ENCODE data around the gene RAB31.

The RAB31 gene

DNA sequence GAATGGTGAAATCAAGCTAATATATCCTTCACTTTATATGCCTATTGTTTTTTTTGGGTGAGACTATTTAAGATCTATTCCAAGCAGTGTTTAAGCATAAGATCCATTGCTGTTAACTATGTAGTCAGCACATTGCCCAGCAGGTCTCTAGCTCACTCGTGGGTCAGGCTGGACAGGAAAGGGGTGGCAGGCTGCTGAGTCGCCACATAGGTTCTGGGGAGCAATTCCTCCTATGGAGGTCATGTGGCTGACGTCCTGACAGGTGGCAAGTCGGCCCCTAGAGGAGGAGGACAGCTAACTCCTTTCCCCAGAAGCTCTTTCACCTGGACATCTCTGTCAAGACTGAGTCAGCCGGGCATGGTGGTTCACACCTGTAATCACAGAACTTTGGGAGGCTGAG lies 13.9 kb upstream of the RAB31 start:
- no peak for DNase-seq

DNA sequence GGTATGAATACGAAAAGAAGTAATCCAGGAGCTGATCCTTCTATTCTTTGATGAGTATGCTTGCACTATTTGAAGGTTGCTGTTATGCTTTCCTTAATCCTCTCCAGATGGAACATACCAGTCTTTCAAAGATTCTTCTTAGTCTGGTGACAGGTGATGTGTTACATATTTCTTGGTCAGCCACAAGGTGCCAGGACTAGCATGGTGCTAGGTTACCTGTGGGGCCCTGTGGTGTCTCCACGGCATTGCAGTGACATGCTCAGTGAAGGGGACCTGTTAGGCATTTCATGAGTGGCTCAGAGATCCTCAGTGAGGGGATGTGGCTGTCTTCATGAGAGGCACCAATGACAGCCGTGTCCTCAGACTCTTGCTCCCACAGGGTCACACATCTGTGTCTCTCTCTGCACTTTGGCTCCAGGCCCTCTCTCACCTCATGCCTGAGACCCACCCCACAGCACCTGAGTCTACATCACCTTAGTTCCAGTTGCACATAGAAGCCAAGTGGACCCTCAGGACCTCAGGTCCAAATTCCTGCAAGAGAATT lies 13.1 kb upstream of the RAB31 start:
- DNase-seq = no peak

DNA sequence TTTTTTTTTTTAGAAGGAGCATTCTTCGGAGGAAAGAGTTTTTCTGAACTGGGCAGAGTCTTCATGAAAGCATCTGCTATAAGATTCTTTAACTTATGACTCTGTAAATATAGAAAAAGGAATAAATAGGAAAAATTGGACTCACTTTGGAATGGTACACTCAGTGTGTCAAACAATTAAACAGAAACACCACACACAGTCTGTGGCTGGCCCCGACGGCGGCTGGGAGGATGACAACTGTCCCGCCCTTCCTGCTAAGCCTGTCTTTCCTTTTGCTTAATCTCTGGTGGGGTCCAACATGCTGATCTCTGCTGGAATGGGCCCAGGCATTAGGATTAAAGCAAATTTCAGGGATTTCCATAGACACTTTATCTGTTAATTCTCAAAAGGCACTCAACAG lies 12.5 kb upstream of the RAB31 start:
- DNase-seq = no peak

DNA sequence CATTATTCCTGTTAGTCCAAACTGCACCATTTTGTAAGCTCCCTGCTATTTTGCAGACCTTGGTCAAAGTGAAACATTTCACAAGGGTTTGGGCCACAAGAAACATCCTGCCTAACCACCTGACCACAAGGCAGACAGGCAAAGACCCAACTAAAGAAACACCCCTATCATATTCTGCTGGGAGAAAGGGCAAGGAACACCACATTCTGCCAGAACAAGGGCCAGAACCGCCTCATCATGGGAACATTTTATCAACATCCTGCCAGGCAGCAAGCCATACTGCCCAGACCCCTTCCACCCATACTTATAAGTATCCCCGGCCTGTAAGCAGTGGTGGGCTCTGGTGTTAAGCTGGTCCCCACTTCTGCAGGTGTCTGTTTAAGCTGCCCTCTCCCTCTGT lies 12.0 kb upstream of the RAB31 start:
- no peak for DNase-seq

DNA sequence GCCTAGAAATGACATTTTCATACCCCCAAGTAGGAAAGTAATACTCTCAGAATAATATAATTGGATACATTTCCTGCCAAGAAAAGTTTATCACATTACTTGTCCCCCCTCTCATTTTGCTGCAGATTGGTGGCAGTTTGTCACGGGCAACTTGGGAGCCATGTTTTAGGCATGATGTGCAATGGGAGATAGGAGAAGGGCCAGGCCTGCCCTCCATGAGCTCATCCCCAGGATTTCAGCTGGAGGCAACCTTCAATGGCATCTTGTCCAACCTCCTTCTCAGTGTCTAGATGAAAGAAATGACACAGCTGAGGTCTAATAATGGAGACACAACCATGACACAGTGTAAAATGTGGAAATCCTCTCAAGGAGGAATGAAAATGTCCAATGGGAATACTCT lies 11.4 kb upstream of the RAB31 start:
- no peak for DNase-seq

DNA sequence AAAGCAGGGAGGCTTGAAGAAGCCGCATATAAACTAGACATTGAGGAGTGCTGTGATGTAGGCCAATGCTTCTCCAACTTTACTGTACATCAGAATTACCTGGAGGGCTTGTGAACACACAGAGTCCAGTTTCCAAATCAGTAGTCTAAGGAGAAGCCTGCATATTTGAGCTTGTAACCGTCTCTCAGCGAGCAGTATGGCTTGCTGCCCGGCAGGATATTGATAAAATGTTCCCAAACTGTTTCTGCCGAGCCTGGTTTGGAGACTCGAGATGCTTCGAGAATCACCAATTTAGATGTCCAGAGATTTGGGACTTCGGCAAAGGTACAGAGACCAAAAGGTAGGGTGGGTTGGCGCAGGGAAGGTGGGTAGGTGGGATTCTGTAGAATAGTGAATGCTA lies 11.0 kb upstream of the RAB31 start:
- DNase-seq = no peak

DNA sequence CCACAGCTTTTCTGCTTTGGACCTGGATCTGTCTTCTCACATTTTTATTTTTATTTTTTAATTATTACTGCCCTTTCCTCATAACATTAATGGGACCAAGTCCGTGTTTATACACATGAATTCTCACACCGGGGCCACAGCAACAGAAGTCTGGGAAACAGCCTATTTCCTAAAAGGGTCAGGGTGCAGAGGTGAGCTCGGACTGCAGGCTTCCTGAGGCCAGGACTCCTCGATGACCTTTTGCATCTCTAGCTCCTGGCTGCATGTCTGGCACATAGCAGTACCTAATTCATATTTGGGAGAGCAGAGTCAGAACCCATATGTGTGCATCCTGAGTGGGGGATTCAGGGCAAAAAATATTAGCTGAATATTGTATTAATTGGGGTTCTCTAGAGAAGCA lies 9.6 kb upstream of the RAB31 start:
- DNase-seq = no peak

DNA sequence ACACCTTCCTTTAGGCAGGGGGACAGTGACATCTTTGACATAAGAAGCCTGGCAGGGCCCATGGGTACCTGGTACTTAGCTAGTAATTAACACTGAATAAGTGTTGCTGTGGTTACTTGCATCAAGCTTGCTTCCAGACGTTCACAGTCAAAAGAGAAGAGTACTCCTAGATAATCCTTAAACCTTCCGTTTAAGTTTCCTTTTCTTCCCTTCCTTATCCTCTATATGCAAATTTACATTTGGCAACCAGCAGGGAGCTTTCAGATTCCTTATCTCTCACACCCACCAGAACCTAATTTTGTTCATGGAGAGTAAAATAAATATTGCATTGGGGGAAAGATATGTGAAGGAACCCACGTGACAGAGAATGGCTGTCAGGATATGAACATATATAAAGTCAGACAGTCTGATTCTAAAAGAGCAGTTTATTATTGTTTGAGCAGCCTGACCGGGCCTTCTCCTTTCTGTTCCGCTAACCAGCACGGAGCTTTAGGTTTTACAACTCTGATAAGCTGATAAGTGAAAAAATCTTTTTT lies 7.8 kb upstream of the RAB31 start:
- no peak for DNase-seq

DNA sequence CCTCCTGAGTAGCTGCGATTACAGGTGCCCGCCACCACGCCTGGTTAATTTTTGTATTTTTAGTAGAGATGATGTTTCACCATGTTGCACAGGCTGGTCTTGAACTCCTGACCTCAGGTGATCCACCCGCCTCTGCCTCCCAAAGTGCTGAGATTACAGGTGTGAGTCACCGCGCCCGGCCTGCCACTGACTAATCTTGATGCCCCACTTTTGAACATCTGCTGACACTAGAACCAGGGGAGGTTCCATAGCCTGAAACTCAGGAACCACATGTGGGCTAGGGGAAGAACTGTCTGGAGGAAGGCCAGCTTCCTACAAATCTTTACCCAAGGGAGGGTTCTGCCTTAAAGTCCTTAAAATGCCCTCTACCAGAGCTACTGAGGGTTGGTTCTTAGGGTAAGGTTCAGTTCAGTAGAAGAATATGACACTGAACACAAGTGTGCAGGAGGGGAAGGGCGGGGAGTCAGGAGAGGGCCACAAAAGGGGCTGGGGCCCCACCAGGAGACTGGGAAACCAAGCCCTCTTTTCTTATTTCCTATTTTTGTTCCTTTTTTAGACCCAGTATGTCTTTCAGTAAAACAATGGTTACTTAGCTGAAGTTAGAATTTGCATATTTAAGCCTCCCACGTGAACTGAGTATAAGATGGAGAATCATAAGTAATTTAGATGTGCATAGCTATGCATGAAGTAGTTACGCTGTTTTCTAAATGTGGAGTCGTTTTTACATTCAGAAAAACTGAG lies 6.3 kb upstream of the RAB31 start:
- no peak for DNase-seq

DNA sequence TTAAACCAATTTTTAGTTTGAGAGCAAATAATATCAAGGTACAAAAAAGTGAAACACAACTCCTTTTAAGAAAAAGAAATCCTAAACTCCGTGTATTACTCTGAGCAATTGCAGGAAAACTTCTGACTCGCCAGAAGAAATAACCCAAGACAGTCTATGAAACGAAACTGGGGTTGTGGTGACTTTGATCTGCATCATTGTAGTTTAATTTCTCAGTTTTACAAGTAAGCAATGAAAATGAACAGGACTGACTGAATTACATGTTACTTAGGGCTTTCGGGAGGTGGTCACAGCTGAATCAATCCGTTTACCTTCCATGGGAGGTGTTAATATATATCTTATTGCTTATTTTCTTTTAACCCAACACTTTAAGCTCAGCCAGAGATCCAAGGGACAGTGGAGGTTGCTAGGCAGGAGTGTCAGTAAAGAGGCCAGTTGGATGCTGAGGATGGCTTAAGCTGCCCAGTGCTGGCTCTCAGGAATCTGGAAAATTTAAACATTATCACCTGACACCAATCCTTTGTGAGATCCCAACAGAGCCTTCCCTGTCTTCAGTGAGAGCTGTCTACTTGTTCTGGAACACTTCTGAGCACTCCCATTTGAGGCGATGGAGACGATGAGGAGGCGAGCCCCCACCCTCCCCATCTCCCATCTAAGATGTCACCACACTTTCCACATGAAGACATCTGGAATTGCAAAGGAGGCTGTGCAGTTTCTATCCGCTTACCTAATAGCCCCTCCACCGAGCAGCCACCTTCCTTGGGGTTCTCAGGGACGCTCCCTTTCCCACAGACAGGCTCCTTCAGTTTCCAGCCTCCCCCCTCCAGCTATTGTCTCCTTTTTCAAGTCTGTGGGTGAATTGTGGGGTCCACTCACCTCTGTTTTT lies 3.6 kb upstream of the RAB31 start:
- no peak for DNase-seq

DNA sequence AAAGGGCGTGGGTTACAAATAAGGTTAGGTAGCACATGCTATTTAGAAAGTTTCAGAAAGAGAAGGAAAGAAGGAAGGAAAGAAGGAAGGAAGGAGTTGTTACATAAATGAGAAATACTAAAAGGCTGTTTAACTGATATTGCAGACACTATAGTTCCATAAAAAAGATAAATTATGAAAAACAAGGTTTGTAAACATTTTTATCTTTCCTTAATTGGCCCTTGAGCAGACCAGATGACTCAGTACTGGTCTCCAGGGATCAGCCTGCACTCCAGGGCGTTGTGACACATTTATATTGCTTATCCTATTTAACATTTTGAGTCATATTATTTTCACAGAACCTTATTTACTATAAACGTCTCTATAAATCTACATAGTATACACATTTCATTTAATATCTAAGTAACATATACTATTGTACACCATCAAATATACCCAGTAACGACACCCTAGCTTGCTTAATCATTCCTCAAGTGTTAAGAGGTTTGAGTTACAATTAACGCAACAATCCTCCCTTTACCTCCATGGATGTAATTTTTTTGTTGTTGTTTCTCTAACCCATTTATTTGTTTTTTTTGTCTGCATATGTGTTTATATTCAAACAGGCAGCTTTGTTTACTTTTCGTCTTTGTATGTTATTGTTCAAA lies 2.8 kb upstream of the RAB31 start:
- no peak for DNase-seq

DNA sequence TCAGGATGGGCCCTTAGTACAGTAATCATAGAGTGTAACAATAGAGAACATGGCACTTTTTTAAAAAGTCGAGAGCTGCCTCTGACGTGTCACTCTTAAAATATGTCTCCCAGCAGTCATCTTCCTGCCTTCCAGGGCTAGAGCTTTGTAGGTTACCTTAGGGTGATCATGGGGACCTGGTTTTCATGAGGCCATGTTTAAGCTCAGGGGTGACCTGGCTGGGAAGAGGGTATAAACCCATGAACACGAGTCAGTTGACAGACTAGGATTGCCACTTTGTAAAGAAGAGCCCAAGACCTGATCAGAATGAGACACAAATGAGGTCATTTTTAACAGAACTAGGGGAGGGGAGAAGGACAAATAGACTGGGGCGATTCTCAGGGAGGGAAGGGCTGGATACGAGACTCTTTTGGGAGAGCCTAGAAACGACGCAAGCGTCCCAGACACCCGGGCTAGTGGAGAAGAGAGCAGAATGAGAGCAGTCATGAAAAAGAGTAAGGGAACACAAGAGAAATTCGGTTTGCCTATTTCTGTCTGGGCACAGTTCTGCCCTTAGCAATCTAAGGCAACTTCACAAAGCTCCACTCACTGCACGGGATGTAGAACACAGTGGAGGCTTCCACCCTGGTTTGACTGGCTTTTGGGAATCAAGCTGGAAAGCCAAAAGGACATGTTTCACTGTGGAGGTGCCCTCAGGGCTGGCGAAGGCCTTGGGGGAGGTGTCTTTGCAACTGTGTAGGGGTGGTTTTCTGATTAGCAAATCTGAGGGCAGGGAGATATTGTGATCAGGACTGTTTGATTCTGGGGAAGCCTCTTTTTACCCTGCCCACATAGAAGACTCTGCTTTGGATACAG lies 1.8 kb upstream of the RAB31 start:
- DNase-seq = no peak

DNA sequence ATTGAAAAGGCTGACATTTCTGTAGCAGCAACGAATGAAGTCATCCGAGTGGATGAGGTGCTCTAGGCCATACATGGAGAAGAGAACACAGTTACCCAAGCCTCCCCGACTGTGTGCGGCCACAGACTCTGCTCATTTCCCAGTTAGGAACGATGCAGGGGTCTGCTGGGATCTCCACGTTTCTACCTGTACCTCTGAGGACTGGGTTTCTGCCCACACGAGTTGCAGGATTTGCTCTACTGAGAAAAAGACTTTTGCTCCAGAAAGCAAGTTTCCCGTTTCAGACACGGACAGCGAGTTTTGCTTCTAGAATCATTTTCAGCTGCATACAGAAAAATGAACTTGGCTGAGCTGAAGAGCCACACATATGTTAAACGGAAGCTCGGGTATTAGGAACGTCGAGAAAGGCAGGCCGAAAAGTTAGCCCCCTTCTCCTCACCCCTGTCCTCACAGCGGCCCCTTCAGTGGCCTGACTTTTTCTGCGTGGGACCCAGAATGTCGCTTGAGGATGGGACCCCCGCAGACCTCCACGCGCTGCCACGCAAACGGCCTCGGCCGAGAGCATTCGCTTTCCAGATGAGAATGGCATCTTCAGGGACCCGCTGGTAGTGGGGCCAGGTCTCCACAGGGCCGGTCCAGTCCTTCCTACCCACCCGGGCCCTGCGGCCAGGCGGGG lies 582 bp upstream of the RAB31 start:
- DNase-seq = no peak

DNA sequence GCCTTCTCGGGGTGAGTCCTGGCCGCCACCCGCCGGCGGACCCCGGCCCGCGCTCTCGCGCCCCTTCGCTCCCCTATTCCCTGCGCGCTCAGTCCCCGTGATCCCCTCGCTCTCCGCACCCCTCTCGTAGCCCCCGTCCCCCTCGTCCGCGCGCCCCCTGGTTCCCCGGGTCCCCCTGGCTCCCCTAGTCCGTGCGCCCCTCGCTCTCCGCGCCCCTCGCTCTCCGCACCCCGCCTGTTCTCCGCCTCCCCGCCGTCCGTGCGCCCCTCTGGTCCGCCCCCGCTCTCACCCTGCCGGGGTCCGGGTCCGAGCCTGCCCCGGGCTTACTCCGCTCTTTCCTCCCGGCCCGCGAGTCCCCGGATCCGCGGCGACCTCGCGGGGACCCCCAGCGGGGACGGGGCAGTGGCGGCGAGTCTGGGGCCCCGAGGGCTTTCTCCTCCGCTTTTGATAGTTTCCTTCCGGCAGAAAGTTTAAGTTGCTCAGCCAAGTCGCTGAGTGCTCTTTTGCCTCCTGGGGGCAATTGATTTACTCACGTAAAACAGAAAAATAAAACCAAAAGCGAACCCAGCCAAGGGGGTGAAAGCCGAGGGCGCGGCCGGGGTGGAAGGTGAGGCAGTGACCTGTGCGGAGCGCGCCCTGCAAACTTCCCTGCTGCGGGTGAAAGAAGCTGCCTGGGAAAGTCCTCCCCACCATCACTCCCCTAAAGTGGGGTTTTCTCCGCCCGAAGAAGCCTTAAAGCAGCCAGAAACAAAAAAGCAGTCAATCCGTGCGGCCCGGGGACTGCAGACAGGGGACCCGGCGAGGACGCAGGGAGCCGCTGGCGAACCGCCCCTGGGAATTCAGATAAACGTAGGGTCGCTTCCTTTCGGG lies 568 bp downstream of the RAB31 start:
- no peak for DNase-seq

DNA sequence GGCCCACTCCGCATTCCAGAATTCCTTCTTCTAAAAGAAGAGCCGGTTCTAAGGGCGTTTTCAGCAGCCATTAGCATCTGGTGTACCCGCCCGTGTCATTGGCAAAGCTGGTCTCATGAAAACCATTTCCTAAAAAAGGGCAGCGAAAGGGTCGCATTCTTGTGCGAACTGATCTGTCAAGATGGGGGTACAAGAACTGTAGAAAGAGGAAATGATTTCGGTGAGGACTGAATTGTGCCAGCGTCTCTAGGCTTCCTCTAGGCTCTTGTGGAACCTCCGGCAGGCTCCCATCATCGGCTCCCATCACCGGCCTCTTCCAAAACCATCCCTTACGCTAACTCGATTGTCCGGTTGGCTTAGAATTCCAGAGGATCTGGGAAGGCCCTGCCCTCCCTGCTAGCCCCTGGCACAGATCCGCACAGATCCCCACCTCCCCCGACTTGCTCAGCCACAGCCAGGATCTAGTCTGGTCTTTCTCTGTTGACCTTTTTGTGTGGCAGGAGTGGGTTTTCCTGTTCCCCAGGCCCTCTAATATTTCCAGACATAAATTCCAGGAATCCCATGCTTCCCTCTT lies 1.3 kb downstream of the RAB31 start:
- no peak for DNase-seq

DNA sequence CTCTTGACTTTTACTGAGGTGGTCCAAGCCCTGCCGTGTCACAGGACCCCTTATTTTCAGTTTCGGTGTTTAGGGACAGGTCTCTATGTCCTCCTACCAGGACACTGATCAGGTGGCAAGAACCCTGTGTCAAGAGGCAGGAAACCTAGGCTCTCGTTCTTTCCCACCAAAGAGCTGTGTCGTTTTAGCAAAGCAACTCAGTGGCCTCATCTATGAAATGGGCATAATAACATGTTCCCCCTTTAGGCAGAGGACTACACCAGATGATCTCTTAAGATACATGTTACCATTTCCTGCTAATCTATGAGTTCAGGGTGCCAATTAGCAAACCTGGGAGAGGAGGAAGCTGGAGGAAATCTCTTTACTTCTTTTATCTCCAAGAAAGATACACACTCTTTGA lies 1.9 kb downstream of the RAB31 start:
- DNase-seq = no peak

DNA sequence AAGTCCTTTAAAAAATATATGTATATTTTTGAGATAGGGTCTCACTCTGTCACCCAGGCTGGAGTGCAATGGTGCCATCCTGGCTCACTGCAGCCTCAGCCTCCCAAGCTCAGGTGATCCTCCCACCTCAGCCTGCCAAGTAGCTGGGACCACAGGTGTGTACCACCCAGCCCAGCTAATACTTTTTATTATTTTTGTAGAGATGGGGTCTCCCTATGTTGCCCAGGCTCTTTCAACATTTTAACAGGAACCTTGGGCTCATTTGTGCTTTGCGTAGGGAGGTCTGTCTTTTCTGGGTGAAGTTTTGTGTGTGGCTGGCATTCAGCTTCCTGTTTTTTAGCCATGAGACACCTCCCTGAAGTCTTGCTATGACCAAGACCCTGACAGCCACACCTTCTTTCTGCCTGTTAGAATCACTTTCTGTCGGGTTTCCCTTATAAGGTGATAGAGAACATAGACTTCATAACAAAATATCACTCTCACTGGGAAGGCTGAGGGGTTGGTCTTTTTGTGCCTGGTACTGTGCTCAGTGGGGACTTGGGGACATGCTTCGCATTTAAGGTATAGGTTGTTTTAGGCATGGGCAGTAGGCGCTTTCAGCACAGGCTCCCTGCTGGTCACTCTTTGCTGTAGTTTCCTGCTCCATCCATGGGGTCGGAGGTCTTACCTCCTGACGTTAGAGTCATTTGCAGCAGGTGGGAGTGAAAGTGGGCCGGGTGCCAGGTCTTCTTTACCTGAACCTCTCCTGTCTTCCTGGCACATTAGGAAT lies 3.4 kb downstream of the RAB31 start:
- peak; percentile 19 for DNase-seq

DNA sequence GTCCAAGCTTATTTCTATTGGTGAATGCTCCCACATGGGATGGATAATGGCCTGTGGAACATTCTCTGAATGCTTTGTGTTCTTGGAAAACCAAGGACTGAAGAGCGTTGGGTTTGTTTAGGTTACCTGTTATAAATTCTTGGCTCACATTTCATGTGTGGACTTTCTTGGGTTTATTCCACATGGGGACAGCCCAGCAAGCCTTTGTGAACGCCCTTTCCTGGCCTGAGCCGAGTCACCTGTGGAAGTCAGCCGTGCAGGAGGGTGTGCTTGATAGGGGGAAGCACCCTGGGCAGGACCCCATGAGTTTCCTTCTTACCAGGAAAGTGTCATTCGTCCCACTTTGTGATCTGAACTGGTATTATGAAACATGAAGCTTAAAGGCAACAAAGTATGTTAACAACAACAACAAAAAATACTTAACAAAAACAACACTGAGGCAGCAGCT lies 4.1 kb downstream of the RAB31 start:
- DNase-seq = no peak

DNA sequence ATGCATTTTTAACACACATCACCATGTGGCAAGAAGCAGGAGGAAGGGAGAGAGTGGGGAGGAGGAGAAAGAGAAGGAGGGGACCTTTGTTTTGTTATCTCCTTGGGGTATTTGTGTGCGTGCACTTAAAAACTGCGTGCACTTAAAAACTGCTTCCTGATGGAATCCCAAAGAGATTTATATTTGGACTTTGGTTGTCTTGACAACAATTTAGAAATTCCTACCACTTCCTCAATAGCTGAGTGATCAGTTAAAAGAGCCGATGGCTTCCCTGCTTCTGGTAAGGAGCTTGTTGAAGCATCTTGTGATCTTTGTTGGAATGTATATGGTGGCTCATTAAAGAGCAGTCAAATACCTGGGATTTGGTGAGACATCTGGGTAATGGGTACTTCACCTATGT lies 4.5 kb downstream of the RAB31 start:
- no peak for DNase-seq

Data from CD4-positive, alpha-beta T cell treated with Interleukin-10 for 1 hour (primary cell).